ENCODE results near the gene NXPH4. TPM values are rescaled to one million over a fixed set of nuclear protein-coding genes. Genes with fewer than 3 reads are reported as not detected.

Gene NXPH4
- polyA plus RNA-seq, 4 donors = 0.10 to 0.27 TPM; not detected in 2

DNA sequence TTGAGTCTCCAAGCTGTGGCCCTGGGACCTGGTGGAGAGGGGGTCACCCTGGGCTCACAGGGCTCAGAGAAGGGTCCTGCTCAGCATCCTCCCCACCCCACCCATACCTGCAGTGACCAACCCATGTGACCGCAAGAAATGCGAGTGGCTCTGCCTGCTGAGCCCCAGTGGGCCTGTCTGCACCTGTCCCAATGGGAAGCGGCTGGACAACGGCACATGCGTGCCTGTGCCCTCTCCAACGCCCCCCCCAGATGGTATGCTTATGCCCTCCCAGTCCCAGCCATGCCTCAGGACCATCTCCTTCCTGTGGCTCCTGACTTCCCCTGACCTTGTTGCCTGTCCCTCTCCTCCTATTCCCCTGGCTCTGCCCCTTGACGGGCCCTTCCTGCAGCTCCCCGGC is 6.7 kb upstream of the NXPH4 start:
- no peak overlapping the region for H3K4me3 ChIP-seq (ENCODE audit: low read depth in 1 of 3, low read length in 3 of 3)
- WGBS, 3 donors = 85 to 93% (median 93%) methylated on average over 8 of the region's 8 CpGs
- DNase-seq (no peak), FAIRE-seq (no peak)
- no peak overlapping the region for H3K27ac ChIP-seq (ENCODE audit: low read depth in 1 of 3, low read length in 2 of 3)
- H3K36me3 ChIP-seq (ENCODE audit: control insufficient read depth in 3 of 3, insufficient read depth in 2 of 3, low read depth in 1 of 3, low read length in 3 of 3) = peaks cover 6 to 87% (median 13%) of the 10 kb centered on the region in 3 donors
- no peaks in the 10 kb centered on the region for H3K4me1 ChIP-seq (ENCODE audit: control insufficient read depth in 3 of 3, insufficient read depth in 2 of 3, low read depth in 1 of 3, low read length in 2 of 3)
- peaks cover 0 to 9% (median 2%) of the 10 kb centered on the region in 3 donors for H3K27me3 ChIP-seq (ENCODE audit: control insufficient read depth in 3 of 3, insufficient read depth in 3 of 3, low read length in 3 of 3)
- no peaks in the 10 kb centered on the region for H3K9me3 ChIP-seq (ENCODE audit: control insufficient read depth in 2 of 2, insufficient read depth in 1 of 2, low read depth in 1 of 2, low read length in 1 of 2)

- H3K4me3 ChIP-seq (ENCODE audit: low read depth in 1 of 3, low read length in 3 of 3) = no peak overlapping the region
- H3K9me3 ChIP-seq (ENCODE audit: control insufficient read depth in 2 of 2, insufficient read depth in 1 of 2, low read depth in 1 of 2, low read length in 1 of 2) = no peaks in the 10 kb centered on the region
- no peak overlapping the region for H3K27ac ChIP-seq (ENCODE audit: low read depth in 1 of 3, low read length in 2 of 3)
- WGBS, 3 donors = 80 to 91% (median 90%) methylated on average over 12 to 15 of the region's 15 CpGs
- H3K4me1 ChIP-seq (ENCODE audit: control insufficient read depth in 3 of 3, insufficient read depth in 2 of 3, low read depth in 1 of 3, low read length in 2 of 3) = peaks cover 0 to under 1% (median 0%) of the 10 kb centered on the region in 3 donors
- peaks cover 0 to 14% (median 8%) of the 10 kb centered on the region in 3 donors for H3K27me3 ChIP-seq (ENCODE audit: control insufficient read depth in 3 of 3, insufficient read depth in 3 of 3, low read length in 3 of 3)
- FAIRE-seq (no peak), DNase-seq (no peak)
- H3K36me3 ChIP-seq (ENCODE audit: control insufficient read depth in 3 of 3, insufficient read depth in 2 of 3, low read depth in 1 of 3, low read length in 3 of 3) = peaks cover 6 to 82% (median 13%) of the 10 kb centered on the region in 3 donors
These were observed 6.1 kb upstream of the NXPH4 start for GRCh38 chr12:57210461-57210860.

GRCh38 chr12:57210926-57211692 is 5.5 kb upstream of the NXPH4 start:
- H3K27ac ChIP-seq (ENCODE audit: low read depth in 1 of 3, low read length in 2 of 3) = no peak overlapping the region
- H3K36me3 ChIP-seq (ENCODE audit: control insufficient read depth in 3 of 3, insufficient read depth in 2 of 3, low read depth in 1 of 3, low read length in 3 of 3) = peaks cover 6 to 75% (median 13%) of the 10 kb centered on the region in 3 donors
- no peak overlapping the region for H3K4me3 ChIP-seq (ENCODE audit: low read depth in 1 of 3, low read length in 3 of 3)
- H3K27me3 ChIP-seq (ENCODE audit: control insufficient read depth in 3 of 3, insufficient read depth in 3 of 3, low read length in 3 of 3) = peaks cover 0 to 21% (median 14%) of the 10 kb centered on the region in 3 donors
- DNase-seq (no peak), FAIRE-seq (no peak)
- no peaks in the 10 kb centered on the region for H3K9me3 ChIP-seq (ENCODE audit: control insufficient read depth in 2 of 2, insufficient read depth in 1 of 2, low read depth in 1 of 2, low read length in 1 of 2)
- 76 to 84% (median 81%) methylated on average over 16 of the region's 16 CpGs for WGBS, 3 donors
- H3K4me1 ChIP-seq (ENCODE audit: control insufficient read depth in 3 of 3, insufficient read depth in 2 of 3, low read depth in 1 of 3, low read length in 2 of 3) = peaks cover 0 to 7% (median 0%) of the 10 kb centered on the region in 3 donors

DNA sequence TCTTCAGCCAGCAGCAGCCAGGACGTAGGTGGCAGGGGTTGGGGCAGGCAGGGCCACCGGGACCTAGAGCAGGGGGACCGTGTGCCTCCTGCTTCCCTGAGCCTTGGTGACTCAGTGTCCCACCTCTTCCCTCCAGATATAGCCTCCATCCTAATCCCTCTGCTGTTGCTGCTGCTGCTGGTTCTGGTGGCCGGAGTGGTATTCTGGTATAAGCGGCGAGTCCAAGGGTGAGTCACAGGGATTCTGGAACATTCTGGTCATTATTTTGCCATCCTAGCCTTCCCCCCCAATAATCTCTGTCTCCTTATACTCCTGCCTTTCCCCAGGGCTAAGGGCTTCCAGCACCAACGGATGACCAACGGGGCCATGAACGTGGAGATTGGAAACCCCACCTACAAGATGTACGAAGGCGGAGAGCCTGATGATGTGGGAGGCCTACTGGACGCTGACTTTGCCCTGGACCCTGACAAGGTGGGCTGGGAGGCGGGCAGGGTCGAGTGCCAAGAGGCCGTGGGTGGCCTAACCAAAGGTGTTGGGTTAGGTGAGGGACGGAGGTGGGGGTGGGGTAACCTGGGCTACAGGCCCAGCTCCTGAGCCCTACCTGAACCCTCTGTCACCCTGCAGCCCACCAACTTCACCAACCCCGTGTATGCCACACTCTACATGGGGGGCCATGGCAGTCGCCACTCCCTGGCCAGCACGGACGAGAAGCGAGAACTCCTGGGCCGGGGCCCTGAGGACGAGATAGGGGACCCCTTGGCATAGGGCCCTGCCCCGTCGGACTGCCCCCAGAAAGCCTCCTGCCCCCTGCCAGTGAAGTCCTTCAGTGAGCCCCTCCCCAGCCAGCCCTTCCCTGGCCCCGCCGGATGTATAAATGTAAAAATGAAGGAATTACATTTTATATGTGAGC is 4.5 kb upstream of the NXPH4 start:
- WGBS, 3 donors = 78 to 85% (median 84%) methylated on average over 24 to 27 of the region's 27 CpGs
- FAIRE-seq (no peak), DNase-seq (no peak)
- peaks cover 0 to 8% (median 0%) of the 10 kb centered on the region in 3 donors for H3K4me1 ChIP-seq (ENCODE audit: control insufficient read depth in 3 of 3, insufficient read depth in 2 of 3, low read depth in 1 of 3, low read length in 2 of 3)
- H3K4me3 ChIP-seq (ENCODE audit: low read depth in 1 of 3, low read length in 3 of 3) = no peak overlapping the region
- H3K27ac ChIP-seq (ENCODE audit: low read depth in 1 of 3, low read length in 2 of 3) = no peak overlapping the region
- no peaks in the 10 kb centered on the region for H3K9me3 ChIP-seq (ENCODE audit: control insufficient read depth in 2 of 2, insufficient read depth in 1 of 2, low read depth in 1 of 2, low read length in 1 of 2)
- H3K36me3 ChIP-seq (ENCODE audit: control insufficient read depth in 3 of 3, insufficient read depth in 2 of 3, low read depth in 1 of 3, low read length in 3 of 3) = peaks cover 6 to 66% (median 13%) of the 10 kb centered on the region in 3 donors
- H3K27me3 ChIP-seq (ENCODE audit: control insufficient read depth in 3 of 3, insufficient read depth in 3 of 3, low read length in 3 of 3) = peaks cover 0 to 28% (median 16%) of the 10 kb centered on the region in 3 donors

DNA sequence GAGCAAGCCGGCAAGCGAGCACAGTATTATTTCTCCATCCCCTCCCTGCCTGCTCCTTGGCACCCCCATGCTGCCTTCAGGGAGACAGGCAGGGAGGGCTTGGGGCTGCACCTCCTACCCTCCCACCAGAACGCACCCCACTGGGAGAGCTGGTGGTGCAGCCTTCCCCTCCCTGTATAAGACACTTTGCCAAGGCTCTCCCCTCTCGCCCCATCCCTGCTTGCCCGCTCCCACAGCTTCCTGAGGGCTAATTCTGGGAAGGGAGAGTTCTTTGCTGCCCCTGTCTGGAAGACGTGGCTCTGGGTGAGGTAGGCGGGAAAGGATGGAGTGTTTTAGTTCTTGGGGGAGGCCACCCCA is 3.9 kb upstream of the NXPH4 start:
- DNase-seq (no peak), FAIRE-seq (no peak)
- H3K27me3 ChIP-seq (ENCODE audit: control insufficient read depth in 3 of 3, insufficient read depth in 3 of 3, low read length in 3 of 3) = peaks cover 0 to 35% (median 22%) of the 10 kb centered on the region in 3 donors
- WGBS, 3 donors = 75 to 85% (median 76%) methylated on average over 7 of the region's 7 CpGs
- H3K36me3 ChIP-seq (ENCODE audit: control insufficient read depth in 3 of 3, insufficient read depth in 2 of 3, low read depth in 1 of 3, low read length in 3 of 3) = peaks cover 6 to 60% (median 11%) of the 10 kb centered on the region in 3 donors
- no peaks in the 10 kb centered on the region for H3K9me3 ChIP-seq (ENCODE audit: control insufficient read depth in 2 of 2, insufficient read depth in 1 of 2, low read depth in 1 of 2, low read length in 1 of 2)
- no peak overlapping the region for H3K4me3 ChIP-seq (ENCODE audit: low read depth in 1 of 3, low read length in 3 of 3)
- H3K4me1 ChIP-seq (ENCODE audit: control insufficient read depth in 3 of 3, insufficient read depth in 2 of 3, low read depth in 1 of 3, low read length in 2 of 3) = peaks cover 0 to 14% (median 0%) of the 10 kb centered on the region in 3 donors
- H3K27ac ChIP-seq (ENCODE audit: low read depth in 1 of 3, low read length in 2 of 3) = no peak overlapping the region

- Histone ChIP-seq H3K9me3 (ENCODE audit: control insufficient read depth in 2 of 2, insufficient read depth in 1 of 2, low read depth in 1 of 2, low read length in 1 of 2) (no peaks in the 10 kb centered on the region), H3K27me3 (ENCODE audit: control insufficient read depth in 3 of 3, insufficient read depth in 3 of 3, low read length in 3 of 3) (peaks cover 0 to 40% (median 26%) of the 10 kb centered on the region in 3 donors), H3K4me1 (ENCODE audit: control insufficient read depth in 3 of 3, insufficient read depth in 2 of 3, low read depth in 1 of 3, low read length in 2 of 3) (peaks cover 0 to 16% (median 0%) of the 10 kb centered on the region in 3 donors), H3K36me3 (ENCODE audit: control insufficient read depth in 3 of 3, insufficient read depth in 2 of 3, low read depth in 1 of 3, low read length in 3 of 3) (peaks cover 4 to 55% (median 9%) of the 10 kb centered on the region in 3 donors), H3K4me3 (ENCODE audit: low read depth in 1 of 3, low read length in 3 of 3) (no peak overlapping the region), H3K27ac (ENCODE audit: low read depth in 1 of 3, low read length in 2 of 3) (no peak overlapping the region)
- DNase-seq (peak; percentile 77 to 91), FAIRE-seq (no peak)
- 9 to 14% (median 10%) methylated on average over 16 of the region's 16 CpGs for WGBS, 3 donors
These were observed 3.4 kb upstream of the NXPH4 start for GRCh38 chr12:57213058-57213715.

DNA sequence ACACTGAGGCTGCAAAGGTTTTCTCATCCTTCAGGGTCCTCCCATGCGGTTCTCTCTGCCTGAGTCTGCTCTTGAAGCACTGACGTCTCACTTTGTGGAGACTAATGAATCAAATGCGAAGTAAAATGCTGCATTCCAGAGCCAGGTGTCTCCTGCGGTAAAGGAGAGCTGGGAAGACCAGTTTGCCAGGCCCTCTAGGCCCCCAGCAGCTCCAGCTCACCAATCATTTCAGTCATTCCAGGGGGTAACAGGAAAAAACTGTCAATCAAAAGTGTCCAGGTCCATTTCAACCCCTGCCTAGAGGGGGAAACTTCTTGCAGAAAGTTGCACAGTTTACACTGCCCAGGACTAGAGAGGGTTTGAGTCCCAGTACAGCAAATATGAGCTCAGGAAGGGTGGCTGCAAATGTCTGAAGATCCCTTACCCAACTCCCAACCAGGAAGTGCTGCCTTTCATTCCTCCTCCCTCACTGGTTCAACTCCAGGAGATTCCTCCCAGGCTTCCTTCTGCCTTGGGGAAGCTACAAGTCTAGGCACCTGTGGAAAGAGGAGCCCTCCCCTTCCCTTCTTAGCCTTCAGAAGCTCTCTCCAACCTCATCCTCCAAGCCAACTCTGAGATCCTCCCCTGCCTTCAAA is 2.7 kb upstream of the NXPH4 start:
- Histone ChIP-seq H3K4me3 (ENCODE audit: low read depth in 1 of 3, low read length in 3 of 3) (no peak overlapping the region), H3K36me3 (ENCODE audit: control insufficient read depth in 3 of 3, insufficient read depth in 2 of 3, low read depth in 1 of 3, low read length in 3 of 3) (peaks cover 2 to 48% (median 8%) of the 10 kb centered on the region in 3 donors), H3K27ac (ENCODE audit: low read depth in 1 of 3, low read length in 2 of 3) (no peak overlapping the region), H3K9me3 (ENCODE audit: control insufficient read depth in 2 of 2, insufficient read depth in 1 of 2, low read depth in 1 of 2, low read length in 1 of 2) (no peaks in the 10 kb centered on the region), H3K27me3 (ENCODE audit: control insufficient read depth in 3 of 3, insufficient read depth in 3 of 3, low read length in 3 of 3) (peaks cover 0 to 47% (median 33%) of the 10 kb centered on the region in 3 donors), H3K4me1 (ENCODE audit: control insufficient read depth in 3 of 3, insufficient read depth in 2 of 3, low read depth in 1 of 3, low read length in 2 of 3) (peaks cover 0 to 16% (median 0%) of the 10 kb centered on the region in 3 donors)
- DNase-seq (no peak), FAIRE-seq (no peak)
- 44 to 79% (median 68%) methylated on average over 4 of the region's 4 CpGs for WGBS, 3 donors

Measured in small intestine (tissue), 7 donors.